Measurements from ENCODE around the gene SGSM1. TPM values are rescaled to one million over a fixed set of nuclear protein-coding genes. Genes with fewer than 3 reads are reported as not detected.
"Not testable (repeated sequence)": the region's sequence is repeated elsewhere in the genome, so short reads cannot be mapped to it uniquely, and the experiment has no call there.

SGSM1 gene
- polyA plus RNA-seq, 3 donors = 0.33 to 0.92 (median 0.45) TPM

GRCh38 chr22:24871611-24872205 lies 65.7 kb downstream of the SGSM1 start:
- 76 to 86% (median 78%) methylated on average over 7 of the region's 7 CpGs for WGBS, 3 donors
- no peak overlapping the region for H3K27ac ChIP-seq (ENCODE audit: low read depth, low read length)

GRCh38 chr22:24873226-24873625 lies 67.2 kb downstream of the SGSM1 start:
- no peak overlapping the region for H3K27ac ChIP-seq (ENCODE audit: low read depth, low read length)
- 53 to 73% (median 54%) methylated on average over 5 of the region's 5 CpGs for WGBS, 3 donors

DNA sequence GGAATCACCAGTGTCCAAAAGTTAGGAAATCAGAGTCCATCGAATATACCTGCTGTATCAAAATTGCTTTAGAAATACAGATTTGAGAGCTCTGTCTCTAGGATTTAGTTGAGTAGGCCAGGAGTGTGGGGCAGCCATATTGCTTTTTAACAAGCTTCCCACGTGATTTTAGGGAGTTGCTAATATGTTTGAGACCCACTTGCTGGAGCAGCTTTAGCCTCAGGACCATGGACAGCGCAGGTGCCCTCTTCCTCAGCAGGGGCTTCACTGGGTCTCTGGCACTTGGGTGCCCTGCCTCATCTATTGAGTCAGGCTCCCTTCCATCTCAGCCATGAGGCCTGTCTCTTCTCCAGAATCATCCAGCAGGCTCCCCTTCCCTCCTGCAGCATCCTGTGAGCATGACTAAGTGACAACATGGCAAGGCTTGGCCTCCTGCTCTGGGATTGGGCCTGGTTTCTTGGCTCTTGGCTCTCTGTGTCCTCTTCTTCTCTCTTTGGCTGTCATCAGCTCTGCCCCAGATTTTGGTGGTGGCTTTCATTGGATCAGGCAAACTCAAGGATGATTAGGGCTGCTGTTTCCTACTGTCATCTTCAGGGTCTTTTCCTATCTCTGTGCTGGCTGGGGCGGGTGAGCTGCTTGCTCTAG lies 70.0 kb downstream of the SGSM1 start:
- no peak overlapping the region for H3K27ac ChIP-seq (ENCODE audit: low read depth, low read length)
- WGBS, 3 donors = 63 to 76% (median 67%) methylated on average over 4 of the region's 4 CpGs

DNA sequence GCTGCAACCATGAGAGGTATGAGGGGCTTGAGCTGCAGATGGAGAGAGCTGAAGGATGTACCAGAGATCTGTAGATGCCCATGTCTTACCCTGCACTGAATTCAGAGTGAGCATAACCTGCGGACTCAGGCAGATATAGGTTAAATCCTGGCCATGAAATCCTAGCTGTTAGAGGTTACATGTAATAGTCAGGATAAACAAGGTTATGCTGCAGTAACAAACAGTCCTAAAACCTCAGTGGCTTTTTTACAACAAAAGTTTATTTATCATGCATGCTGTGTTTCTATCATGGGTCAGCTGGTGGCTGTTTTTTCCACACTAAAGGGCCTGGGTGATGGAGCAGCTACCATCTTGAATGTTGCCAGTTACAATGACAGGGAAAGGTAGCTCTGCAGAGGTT lies 70.7 kb downstream of the SGSM1 start:
- 100% methylated on average over 1 of the region's 1 CpG for WGBS, 3 donors
- H3K27ac ChIP-seq (ENCODE audit: low read depth, low read length) = no peak overlapping the region

DNA sequence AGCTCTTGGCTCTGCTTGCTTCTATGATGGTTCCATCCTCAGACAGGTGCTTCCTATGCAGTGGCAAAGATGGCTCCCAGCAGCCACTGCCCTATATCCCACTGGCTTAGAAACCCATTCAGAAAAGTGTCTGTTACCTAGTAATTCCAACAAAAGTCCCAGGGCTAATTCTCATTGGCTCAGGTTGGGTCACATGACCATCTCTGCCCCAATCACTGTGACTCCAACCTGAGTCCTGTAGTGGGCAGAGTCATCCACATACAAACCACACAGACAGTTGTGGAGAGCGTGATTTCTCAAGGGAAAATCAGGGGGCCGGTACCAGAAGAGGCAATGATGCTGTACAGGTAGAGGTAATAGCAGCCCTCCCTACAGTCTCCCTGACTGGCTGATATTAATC lies 73.0 kb downstream of the SGSM1 start:
- no peak overlapping the region for H3K27ac ChIP-seq (ENCODE audit: low read depth, low read length)
- WGBS, 3 donors = 85 to 95% (median 95%) methylated on average over 2 of the region's 2 CpGs

DNA sequence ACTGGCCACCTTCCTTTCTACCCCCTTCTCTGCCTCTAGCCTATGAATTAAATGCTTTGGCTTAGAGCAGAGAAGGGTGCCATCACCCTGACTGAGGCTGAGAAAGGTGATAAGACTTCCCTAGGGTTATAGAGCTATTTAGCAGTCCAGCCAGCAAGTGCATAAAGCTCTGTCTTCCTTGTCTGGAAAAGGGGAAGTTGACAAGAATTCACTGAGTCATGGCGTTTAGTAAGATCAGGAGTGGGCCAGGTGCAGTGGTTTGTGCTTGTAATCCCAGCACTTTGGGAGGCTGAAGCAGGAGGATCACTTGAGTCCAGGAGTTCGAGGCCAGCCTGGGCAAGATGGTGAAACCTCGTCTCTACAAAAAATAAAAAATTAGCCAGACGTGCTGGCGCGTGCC lies 77.4 kb downstream of the SGSM1 start:
- WGBS, 3 donors = 83 to 90% (median 83%) methylated on average over 6 of the region's 6 CpGs
- H3K27ac ChIP-seq (ENCODE audit: low read depth, low read length) = no peak overlapping the region

- 85 to 89% (median 88%) methylated on average over 2 of the region's 2 CpGs for WGBS, 3 donors
- H3K27ac ChIP-seq (ENCODE audit: low read depth, low read length) = no peak overlapping the region
Observed at GRCh38 chr22:24887260-24887659, 81.2 kb downstream of the SGSM1 start.

- H3K27ac ChIP-seq (ENCODE audit: low read depth, low read length) = no peak overlapping the region
- 91 to 95% (median 93%) methylated on average over 20 of the region's 20 CpGs for WGBS, 3 donors
Observed at GRCh38 chr22:24893341-24894070, 87.5 kb downstream of the SGSM1 start.

- 19 to 31% (median 29%) methylated on average over 16 of the region's 16 CpGs for WGBS, 3 donors
- H3K27ac ChIP-seq (ENCODE audit: low read depth, low read length) = no peak overlapping the region
Observed at GRCh38 chr22:24894220-24894975, 88.4 kb downstream of the SGSM1 start.

GRCh38 chr22:24894998-24895397 lies 89.0 kb downstream of the SGSM1 start:
- WGBS, 3 donors = 15 to 31% (median 23%) methylated on average over 7 of the region's 7 CpGs
- H3K27ac ChIP-seq (ENCODE audit: low read depth, low read length) = no peak overlapping the region

DNA sequence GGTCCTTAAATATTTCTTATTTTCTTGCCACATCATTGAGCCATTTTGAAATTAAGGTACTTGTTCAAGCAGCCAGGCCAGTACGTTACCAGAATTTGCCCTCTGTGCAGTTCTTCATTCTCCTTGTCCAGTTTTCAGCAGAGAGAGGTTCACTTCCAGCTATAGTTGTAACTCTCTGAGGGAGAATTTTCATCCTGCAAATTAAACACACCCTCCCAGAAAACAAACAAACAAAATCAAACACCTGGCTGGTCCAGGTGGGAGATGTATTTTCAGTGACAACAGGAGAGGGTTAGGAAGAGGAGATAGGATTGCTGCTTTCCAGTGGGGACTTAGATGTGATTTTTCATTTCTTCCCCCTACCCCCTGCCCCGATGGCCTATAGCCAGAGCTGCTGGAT lies 95.4 kb downstream of the SGSM1 start:
- 90 to 94% (median 91%) methylated on average over 2 of the region's 2 CpGs for WGBS, 3 donors
- no peak overlapping the region for H3K27ac ChIP-seq (ENCODE audit: low read depth, low read length)

- H3K27ac ChIP-seq (ENCODE audit: low read depth, low read length) = no peak overlapping the region
- WGBS, 3 donors = 96 to 100% (median 97%) methylated on average over 1 of the region's 1 CpG
Observed at GRCh38 chr22:24905909-24906308, 99.9 kb downstream of the SGSM1 start.

DNA sequence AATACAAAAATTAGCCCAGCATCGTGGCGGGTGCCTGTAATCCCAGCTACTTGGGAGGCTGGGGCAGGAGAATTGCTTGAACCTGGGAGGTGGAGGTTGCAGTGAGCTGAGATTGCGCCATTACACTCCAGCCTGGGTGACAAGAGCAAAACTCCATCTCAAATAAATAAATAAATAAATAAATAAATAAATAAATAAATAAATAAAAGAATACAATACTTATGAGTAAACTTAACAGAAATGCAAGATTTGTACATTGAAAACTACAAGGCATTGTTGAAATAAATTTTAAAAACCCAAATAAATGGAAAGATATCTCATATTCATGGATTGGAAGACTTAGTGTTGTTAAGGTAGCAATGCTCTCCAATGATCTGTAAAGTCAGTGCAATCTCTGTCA lies 101.1 kb downstream of the SGSM1 start:
- H3K27ac ChIP-seq (ENCODE audit: low read depth, low read length) = not testable (repeated sequence)
- 92 to 99% (median 98%) methylated on average over 3 of the region's 3 CpGs for WGBS, 3 donors

GRCh38 chr22:24920029-24920428 lies 114.0 kb downstream of the SGSM1 start:
- 82 to 86% (median 84%) methylated on average over 4 of the region's 4 CpGs for WGBS, 3 donors
- H3K27ac ChIP-seq (ENCODE audit: low read depth, low read length) = no peak overlapping the region

- WGBS, 3 donors = 47 to 68% (median 52%) methylated on average over 17 of the region's 17 CpGs
- H3K27ac ChIP-seq (ENCODE audit: low read depth, low read length) = no peak overlapping the region
Observed at GRCh38 chr22:24925586-24926427, 119.8 kb downstream of the SGSM1 start.

GRCh38 chr22:24926428-24926725 lies 120.4 kb downstream of the SGSM1 start:
- WGBS, 3 donors = 53 to 69% (median 54%) methylated on average over 3 of the region's 3 CpGs
- H3K27ac ChIP-seq (ENCODE audit: low read depth, low read length) = no peak overlapping the region

DNA sequence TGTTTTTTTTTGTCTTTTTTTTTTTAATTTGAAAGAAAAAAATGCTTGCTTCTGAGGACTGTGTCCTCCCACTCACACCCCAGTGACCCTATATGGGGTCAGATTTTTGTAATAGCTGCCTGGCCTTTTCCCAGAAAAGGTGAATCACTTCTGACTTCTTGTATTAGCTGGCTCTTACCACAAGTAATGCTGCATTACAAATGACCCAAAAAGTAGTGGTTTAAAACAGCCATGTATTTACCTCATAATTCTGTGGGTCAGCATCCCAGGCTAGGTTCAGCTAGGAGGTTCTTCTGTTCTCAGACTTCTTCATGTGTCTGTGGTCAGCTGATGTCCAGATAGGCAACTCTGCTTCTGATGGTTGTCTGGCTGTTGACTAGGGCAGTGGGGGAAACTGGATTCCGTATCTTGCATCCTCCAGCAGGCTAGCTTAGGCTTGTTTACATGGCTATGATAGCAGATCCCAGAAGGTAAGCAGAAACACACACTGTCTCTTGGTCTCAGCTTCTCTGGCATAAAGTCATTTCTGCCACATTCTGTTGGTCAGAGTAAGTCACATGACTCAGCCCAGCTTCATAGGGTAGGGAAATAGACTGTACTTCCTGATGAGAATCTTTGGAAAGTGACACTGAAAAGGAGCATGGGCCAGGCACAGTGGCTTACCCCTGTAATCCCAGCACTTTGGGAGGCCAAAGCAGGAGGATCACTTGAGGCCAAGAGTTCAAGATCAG lies 121.0 kb downstream of the SGSM1 start:
- WGBS, 3 donors = 96 to 100% (median 100%) methylated on average over 1 of the region's 1 CpG
- no peak overlapping the region for H3K27ac ChIP-seq (ENCODE audit: low read depth, low read length)

GRCh38 chr22:24928322-24928721 lies 122.3 kb downstream of the SGSM1 start:
- WGBS, 3 donors = 83 to 90% (median 84%) methylated on average over 7 of the region's 7 CpGs
- no peak overlapping the region for H3K27ac ChIP-seq (ENCODE audit: low read depth, low read length)

All from adipose tissue (tissue), 3 donors.